HFFc6 (cell line): ENCODE measurements around the gene LRP1-AS. TPM values are rescaled to one million over a fixed set of nuclear protein-coding genes. Genes with fewer than 3 reads are reported as not detected.

Source experiments
- DNase-seq: peaks from one replicate; pipeline ENCODE4 v3.0.0-alpha.2; 2018
- H3K27ac Mint-ChIP-seq: 2 replicates; pipeline ENCODE4 v1.8.0; 2020; ENCODE audit warnings: mild to moderate bottlenecking, mixed read lengths
- H3K27me3 Mint-ChIP-seq: 2 replicates; pipeline ENCODE4 v1.8.0; 2021; ENCODE audit warnings: mild to moderate bottlenecking, moderate library complexity, mixed read lengths; ENCODE audit not compliant: insufficient read depth
- H3K36me3 Mint-ChIP-seq: 2 replicates; pipeline ENCODE4 v1.8.0; 2021; ENCODE audit warnings: low read depth, mixed read lengths
- H3K4me1 Mint-ChIP-seq: 2 replicates; pipeline ENCODE4 v1.8.0; 2020; ENCODE audit warnings: low read depth, mixed read lengths
- H3K4me3 Mint-ChIP-seq: 2 replicates; pipeline ENCODE4 v1.8.0; 2020; ENCODE audit warnings: mild to moderate bottlenecking, moderate library complexity, mixed read lengths
- H3K9me3 Mint-ChIP-seq: 2 replicates; pipeline ENCODE4 v1.8.0; 2020; ENCODE audit warnings: mild to moderate bottlenecking, mixed read lengths
- CTCF ChIP-seq: fragments of 200-600 bp; sonication (generic); IDR thresholded peaks from 2 replicates; pipeline ENCODE4 v1.5.0; 2021; ENCODE audit warnings: antibody characterized with exemption, mild to moderate bottlenecking
- total RNA-seq, 6 experiments: library from RNA; stranded (reverse); fragmentation: NEBNext Ultra II Directional; extraction: Animal tissue kit (Norgen Biotek cat#: 25700); gene quantifications; 2 replicates in 1 of 6; 3 replicates in 5 of 6; pipeline ENCODE4 v1.2.3, GENCODE V29; 2021

The LRP1-AS gene
- total RNA-seq, 6 experiments from 2014 or later = not detected

- Mint-ChIP-seq H3K27me3 (peaks cover 6% of the 10 kb centered on the region), H3K27ac (no peak overlapping the region), H3K36me3 (peaks cover 56% of the 10 kb centered on the region), H3K9me3 (no peaks in the 10 kb centered on the region), H3K4me1 (peaks cover 50% of the 10 kb centered on the region), H3K4me3 (no peak overlapping the region)
- DNase-seq = no peak
- no peak for TF ChIP-seq CTCF
Measured at GRCh38 chr12:57156701-57157403, 9.4 kb upstream of the LRP1-AS start.

- TF ChIP-seq CTCF = no peak
- H3K9me3 Mint-ChIP-seq = no peaks in the 10 kb centered on the region
- H3K4me1 Mint-ChIP-seq = peaks cover 50% of the 10 kb centered on the region
- no peak overlapping the region for H3K4me3 Mint-ChIP-seq
- peak overlapping the region; percentile 48 for H3K27ac Mint-ChIP-seq
- H3K36me3 Mint-ChIP-seq = peaks cover 45% of the 10 kb centered on the region
- DNase-seq = no peak
- peaks cover 6% of the 10 kb centered on the region for H3K27me3 Mint-ChIP-seq
Measured at GRCh38 chr12:57154804-57155434, 7.5 kb upstream of the LRP1-AS start.

- peaks cover 49% of the 10 kb centered on the region for H3K36me3 Mint-ChIP-seq
- peaks cover 50% of the 10 kb centered on the region for H3K4me1 Mint-ChIP-seq
- no peak for DNase-seq
- no peaks in the 10 kb centered on the region for H3K9me3 Mint-ChIP-seq
- peak overlapping the region; percentile 38 for H3K27ac Mint-ChIP-seq
- H3K27me3 Mint-ChIP-seq = peaks cover 6% of the 10 kb centered on the region
- TF ChIP-seq CTCF = no peak
- no peak overlapping the region for H3K4me3 Mint-ChIP-seq
Measured at GRCh38 chr12:57154076-57154475, 6.7 kb upstream of the LRP1-AS start.

- no peak for DNase-seq
- peaks cover 6% of the 10 kb centered on the region for H3K27me3 Mint-ChIP-seq
- H3K27ac Mint-ChIP-seq = peak overlapping the region; percentile 97
- 0 out of 2 replicates have a peak overlapping the region, but pooled peaks have one; percentile 31 for H3K4me3 Mint-ChIP-seq
- no peak for TF ChIP-seq CTCF
- peaks cover 51% of the 10 kb centered on the region for H3K36me3 Mint-ChIP-seq
- peaks cover 53% of the 10 kb centered on the region for H3K4me1 Mint-ChIP-seq
- no peaks in the 10 kb centered on the region for H3K9me3 Mint-ChIP-seq
Measured at GRCh38 chr12:57153415-57153997, 6.1 kb upstream of the LRP1-AS start.

GRCh38 chr12:57152639-57153038 is 5.2 kb upstream of the LRP1-AS start:
- H3K4me1 Mint-ChIP-seq = peaks cover 62% of the 10 kb centered on the region
- H3K4me3 Mint-ChIP-seq = peak overlapping the region; percentile 31
- H3K9me3 Mint-ChIP-seq = no peaks in the 10 kb centered on the region
- peak overlapping the region; percentile 97 for H3K27ac Mint-ChIP-seq
- peak; percentile 41 for DNase-seq
- no peak for TF ChIP-seq CTCF
- H3K27me3 Mint-ChIP-seq = peaks cover 6% of the 10 kb centered on the region
- peaks cover 50% of the 10 kb centered on the region for H3K36me3 Mint-ChIP-seq
